Measurements from ENCODE around the gene NF1.
A peak's percentile ranks its signal among the peaks of the same experiment; 100 is the strongest.
"Not testable (repeated sequence)": the region's sequence is repeated elsewhere in the genome, so short reads cannot be mapped to it uniquely, and the experiment has no call there.

The NF1 gene

DNA sequence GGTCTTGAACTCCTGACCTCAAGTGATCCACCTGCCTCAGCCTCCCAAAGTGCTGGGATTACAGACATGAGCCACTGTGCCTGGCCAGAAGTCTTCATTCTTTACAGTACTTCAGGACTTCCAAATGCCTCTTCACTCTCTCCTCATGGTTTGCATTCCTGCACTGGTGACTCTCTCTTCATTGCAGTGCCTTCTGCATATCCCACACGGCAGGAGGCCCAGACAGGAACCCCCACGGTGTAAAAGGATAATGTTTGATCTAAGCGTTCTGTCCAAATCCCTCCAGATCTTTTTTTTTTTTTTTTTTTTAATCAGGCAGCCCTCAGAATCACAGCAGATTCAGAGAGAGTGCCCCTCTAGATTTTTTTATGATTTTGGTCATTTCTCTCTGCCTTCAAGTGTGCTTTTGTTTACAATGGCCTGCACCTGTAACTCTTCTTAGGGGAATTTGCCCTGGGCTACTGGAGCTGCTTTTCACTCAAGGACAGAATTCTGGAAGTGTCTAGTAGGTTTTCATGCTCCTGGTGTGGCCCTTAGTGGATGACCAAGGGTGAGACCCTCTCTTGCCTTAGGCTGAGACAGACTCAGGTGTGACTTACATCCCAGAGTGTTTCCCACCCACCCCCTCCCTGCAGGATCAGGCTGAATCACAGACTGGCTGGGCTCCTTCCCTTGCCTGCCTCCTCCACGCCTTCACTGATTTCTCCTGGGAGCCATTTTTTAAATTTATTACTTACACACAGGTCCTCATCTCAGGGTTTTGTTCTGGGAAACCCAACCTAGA, 19.8 kb upstream of the NF1 start:
- no peak for DNase-seq (ENCODE audit: low read depth in 1 of 2, low spot score in 1 of 2)

DNA sequence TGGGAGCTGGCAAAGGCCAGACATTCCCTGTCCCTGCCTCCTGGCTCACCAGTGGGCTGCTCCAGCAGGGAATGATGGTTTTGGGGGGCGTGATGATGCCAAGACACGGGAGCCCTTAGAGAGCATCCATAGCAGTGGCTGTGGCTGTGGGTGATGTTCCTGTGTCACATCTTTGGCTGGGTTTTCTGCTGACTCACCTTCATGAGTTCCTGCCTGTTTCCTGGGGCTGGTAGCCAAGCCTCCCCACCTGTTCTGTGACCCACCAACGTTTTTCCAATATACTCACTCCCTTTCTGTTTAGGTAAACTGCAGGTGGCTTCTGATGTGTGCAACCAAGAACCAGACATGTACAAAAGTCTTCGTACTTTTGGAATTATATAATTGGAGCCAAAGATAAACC, 16.5 kb upstream of the NF1 start:
- no peak for DNase-seq (ENCODE audit: low read depth in 1 of 2, low spot score in 1 of 2)

DNA sequence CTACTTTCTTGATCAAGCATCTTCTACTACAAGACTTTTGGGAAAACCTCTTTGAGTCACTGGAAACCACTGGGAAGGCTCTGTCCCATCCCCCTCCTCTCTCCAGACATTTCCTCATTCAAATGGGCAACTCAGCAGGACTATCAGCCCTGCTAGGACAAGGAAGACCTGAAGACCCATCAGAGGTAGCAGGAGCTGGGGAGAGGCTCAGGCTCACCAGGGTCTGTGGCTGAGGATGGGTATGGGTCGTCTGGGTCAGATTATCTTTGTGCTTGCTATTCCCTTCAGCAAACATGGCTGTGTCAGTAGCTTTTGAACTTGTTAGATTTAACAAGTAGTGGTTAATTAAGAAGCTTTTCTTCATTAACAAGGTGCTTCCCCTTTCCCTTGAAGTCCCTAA, 15.0 kb upstream of the NF1 start:
- no peak for DNase-seq (ENCODE audit: low read depth in 1 of 2, low spot score in 1 of 2)

DNA sequence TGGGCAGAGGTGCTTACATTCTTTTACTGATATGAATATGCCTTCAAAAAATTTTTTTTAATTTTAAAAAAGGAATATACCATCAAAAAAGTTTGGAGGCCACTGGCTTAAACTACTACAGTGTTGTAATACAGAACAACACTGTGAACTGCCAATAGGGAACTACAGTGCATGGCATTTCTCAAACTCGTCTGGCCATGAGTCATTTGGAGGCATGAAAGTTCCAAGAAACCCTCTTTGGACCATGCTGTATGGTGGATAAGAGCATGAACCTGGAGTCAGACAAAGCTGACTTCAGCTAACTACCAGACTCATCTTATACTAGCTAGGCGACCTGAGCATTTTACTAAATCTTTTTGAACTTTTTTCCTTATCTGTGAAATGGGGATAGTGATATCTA, 9.2 kb upstream of the NF1 start:
- DNase-seq (ENCODE audit: low read depth in 1 of 2, low spot score in 1 of 2), result no peak

DNA sequence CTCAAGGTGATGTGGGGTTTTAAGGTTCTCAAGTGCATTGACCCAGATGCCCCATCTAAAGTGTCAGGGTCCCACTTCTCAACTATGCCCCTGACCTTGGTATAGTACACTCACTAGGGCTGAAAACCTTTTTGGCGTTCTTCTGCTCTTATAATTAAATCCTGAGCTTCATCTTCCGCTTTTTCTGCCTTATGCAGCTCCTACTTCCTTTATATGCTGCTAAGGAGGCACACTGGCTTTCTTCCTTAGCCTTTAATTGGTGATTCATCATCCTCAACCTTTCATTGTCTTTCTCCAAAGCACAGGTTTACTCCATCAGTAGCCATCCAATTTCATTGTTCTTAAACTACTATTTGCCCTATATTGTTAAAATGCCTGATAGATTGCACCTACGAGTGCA, 5.3 kb upstream of the NF1 start:
- no peak for DNase-seq (ENCODE audit: low read depth in 1 of 2, low spot score in 1 of 2)

DNA sequence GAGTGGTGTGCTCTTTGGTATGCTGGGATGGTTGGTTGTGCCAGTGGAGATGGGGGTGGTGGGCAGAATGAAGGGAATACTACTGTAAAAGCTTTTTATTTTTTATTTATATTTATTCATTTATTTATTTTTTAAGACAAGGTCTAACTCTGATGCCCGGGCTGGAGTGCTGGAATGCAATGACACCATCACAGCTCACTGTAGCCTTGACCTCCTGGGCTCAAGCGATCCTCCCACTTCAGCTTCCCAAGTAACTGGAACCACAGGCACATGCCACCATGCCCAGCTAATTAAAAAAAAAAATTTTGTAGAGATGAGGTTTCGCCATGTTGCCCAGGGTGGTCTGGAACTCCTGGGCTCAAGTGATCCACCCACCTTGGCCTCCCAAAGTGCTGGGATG, 4.1 kb upstream of the NF1 start:
- DNase-seq (ENCODE audit: low read depth in 1 of 2, low spot score in 1 of 2), result not testable (repeated sequence)

DNA sequence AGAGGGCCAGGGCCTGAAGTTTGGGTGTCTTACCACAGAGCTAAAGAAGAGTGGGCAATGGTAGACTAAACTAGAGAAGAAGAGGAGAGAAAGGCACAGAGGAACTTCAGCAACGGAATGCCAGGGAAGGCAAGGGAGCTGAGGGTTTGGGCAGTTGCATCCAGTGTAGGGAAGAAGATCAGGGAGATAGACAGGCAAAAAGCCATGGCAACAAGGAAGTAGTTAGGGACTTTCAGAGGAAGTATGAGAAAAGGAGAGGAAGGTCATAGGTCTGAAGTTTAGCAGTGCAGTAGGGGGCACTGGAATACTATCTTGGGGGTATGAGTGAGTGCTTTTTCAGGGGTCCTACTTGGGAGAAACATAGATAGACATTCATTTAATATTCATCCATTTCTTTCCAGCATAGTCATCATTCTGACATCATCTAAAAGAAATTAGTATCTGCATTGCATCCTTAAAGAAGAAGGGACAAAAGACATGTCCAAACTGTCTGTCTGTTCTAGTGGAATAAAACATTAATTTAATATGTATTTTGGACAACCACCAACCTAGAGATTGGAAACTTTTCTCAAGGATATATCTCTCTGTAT, 2.2 kb upstream of the NF1 start:
- DNase-seq (ENCODE audit: low read depth in 1 of 2, low spot score in 1 of 2), result no peak

DNA sequence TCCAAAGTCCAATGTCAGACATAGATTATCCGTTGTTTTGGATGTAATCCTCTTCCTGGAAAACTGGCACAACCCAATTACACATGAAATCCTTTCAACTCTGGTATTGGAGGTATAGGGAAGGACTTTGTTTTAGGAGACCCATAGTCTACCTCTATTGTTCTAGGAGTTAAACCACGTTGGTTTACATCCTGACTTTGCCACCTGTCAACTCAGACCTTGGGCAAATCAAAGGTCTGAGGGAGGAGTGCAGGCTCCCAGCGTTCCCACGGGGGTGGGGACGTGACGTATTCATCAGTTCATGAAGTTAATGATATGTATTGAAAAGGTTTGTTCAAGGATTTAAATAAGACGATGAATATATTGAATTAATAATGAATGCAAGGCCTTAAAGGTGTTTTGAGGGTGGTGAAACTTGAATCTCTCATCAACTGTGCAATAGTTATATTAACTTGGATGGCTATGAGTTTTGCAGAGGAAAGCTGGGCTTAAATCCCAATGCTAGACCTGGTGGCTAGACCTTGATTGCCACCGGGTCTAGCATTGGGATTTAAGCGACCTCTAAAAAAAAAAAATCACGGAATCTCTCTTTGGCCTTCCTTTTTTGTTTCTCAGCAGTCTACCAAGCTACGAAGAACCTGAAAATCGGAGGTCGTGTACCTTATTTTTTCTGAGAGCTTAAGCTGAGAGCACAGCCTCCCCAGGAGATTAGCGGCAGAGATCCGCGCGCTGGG, 744 bp upstream of the NF1 start:
- DNase-seq (ENCODE audit: low read depth in 1 of 2, low spot score in 1 of 2), result no peak

DNA sequence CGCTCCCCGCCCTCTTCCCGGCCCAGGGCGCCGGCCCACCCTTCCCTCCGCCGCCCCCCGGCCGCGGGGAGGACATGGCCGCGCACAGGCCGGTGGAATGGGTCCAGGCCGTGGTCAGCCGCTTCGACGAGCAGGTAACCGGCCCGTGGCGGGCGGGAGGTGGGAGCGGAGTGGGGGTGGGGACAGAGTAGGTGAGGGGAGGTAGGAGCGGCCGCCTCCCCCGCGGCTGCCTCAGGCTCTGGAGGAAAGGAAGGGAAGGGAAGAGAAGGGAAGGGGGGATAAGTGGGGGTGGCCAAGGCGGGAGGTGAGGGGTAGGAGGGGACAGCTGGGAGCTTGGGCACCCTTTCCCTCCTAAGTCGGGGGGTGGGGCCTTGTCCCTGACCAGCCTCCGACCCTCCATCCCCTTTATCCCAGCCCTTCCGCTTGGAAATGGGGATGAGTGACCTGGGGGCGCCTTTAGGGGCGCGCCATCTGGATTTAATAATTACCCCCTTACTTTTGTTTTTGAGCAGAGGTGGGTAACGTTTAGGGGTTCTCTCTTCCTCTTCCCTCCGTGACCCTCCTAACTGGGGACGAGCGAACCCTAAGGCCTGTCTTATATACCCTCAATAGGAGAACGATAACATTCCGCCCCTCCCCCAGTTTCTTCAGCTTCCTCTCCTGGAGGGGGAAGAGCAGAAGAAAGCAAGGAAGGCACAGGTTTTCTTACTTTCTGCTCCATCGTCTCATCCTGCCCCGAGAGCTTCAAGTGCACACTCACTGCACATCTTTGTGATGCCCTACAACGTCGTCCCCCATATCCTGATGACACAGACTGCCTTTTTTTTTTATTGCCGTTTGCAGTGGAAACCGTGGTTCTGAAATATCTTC, 694 bp downstream of the NF1 start:
- DNase-seq (ENCODE audit: low read depth in 1 of 2, low spot score in 1 of 2), result peak in 1 of 2 donors; percentile 4

DNA sequence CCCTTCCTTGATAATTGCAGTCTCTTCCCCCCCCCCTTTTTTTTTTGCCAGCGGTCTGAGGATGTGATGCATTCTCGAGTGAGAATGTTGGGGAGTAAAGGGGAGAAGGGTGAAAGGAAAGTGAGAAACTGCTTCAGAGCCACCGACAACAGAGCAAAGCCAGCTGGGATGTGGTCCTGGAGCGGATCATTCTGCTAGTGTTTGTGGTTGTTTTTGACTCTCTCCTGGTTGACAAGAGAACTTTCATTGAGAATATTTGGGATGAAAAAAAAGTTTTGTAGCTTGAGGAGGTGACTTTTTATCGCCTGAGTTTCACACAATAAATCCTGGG, 1.3 kb downstream of the NF1 start:
- no peak for DNase-seq (ENCODE audit: low read depth in 1 of 2, low spot score in 1 of 2)

DNA sequence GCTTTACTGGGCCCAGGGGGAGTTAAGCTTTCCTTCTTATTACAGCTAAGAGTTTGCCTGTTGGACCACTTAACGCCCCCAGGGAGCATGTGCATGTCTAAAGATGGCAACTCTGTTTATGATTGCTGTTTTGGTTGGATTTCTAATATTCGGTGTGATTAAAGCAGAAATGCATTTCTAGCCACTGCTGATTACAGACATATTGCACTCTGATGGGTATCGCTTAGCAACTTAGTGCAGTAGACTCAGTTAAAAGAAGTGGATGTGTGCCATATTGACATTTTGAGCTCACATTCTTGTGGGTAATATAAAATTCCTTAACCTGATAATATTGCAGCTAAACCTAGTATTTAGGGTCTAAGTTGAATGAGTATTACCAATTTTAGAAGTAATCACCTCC, 4.2 kb downstream of the NF1 start:
- DNase-seq (ENCODE audit: low read depth in 1 of 2, low spot score in 1 of 2), result no peak

DNA sequence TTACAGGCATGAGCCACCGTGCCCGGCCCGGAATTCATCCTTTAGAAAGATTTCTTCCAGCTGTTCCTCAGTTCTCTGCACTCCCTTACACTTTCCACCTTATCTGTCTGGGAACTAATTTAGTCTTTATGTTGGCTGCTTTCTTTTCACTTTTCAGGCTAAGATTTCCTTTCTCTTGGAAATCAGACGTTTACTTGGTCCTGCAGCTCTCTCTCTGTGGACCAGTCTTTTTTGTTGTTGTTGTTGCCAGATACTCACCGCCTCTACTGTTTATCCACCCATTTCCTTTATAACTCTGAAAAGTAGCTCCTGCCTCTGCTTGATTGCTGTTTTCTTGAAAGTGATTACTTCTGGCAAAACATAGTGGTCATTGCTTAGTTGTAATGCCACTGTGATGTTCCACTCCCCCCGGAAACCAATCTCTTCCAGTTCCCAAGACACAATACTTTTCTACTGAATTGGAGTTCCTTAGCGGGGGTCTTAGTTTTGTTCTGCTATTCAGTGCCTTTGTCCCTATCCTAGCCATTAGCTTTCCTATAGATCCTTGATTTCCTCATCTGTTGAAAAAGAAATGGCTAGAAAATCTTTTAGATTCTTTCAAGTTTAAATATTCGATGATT, 6.2 kb downstream of the NF1 start:
- no peak for DNase-seq (ENCODE audit: low read depth in 1 of 2, low spot score in 1 of 2)

DNA sequence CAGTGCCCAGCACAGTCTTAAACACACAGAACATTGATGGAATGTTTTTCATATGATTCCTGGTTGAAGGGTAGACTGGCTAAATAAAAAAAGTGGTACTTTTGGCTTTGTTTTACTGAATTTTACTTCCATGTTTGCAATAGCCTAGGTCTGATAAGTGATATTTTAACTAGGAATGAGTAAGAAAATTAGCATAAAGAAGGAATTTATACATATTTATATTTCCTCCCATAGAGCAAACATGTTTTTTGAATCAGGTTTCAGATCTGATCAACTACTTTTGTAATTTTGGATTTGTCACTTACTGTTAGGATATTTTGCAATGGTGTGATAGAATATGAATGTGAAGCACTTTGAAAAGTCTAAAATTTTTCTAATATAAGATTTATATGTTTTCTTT, 7.2 kb downstream of the NF1 start:
- no peak for DNase-seq (ENCODE audit: low read depth in 1 of 2, low spot score in 1 of 2)

DNA sequence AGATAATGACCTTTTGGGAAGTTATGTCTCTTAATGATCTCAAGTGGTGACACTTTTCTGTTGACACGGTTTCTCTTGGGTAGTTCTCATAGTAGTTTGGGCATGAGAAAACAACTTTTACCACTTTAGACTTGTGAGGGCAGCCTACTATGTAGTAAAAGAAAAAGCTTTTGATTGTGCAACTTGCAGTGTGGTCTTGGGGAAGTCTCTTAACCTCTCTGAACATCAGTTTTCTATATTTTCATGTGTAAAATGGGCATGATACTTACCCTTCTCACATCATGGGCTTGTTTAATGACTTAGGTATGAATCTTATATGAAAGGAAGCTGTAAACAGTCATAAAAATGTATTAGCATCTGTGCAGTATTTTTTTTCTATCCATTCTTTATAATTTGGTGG, 11.2 kb downstream of the NF1 start:
- DNase-seq (ENCODE audit: low read depth in 1 of 2, low spot score in 1 of 2), result no peak

DNA sequence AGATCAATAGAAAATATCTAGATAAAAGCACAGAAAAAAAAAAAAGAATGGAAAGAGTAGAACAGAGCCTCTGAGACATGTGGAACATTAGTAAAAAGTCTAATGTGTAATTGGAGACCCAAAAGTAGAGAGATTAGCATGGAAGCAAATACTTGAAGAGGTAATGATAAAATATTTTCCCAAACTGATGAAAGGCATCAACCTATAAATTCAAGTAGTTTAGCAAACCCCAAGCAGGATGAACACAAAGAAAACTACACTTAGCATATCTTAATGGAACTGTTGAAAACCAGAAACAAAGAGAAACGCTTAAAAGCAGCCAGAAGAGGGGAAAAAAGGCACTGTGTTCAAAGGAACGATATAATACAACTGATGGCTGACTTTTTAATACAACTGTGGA, 16.4 kb downstream of the NF1 start:
- DNase-seq (ENCODE audit: low read depth in 1 of 2, low spot score in 1 of 2), result no peak

DNA sequence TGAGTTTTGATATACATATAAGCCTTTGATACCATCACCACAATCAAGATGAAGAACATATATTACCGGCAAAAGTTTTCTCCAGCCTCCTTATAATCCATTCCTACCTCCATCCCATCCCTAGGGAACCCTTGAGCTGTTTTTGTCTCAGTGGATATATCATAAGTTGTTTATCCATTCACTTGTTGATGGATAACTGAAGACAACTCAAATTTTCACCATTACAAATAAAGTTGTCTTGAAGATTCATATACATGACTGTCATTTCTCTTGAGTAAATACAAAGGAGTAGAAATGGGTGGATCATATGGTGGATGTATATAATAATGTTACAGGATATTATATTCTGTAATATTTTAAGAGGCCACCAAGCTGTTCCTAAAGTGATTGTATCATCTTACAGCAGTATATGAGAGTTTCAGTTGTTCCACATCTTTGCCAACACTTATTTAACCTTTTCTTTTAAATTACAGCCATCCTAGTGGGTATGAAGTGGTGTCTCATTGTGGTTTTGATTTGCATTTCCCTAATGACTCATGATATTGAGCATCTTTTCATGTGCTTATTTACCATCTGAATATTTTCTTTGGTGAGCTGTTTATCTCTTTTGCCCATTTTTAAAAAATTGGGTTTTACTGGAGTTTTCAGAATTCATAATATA, 17.4 kb downstream of the NF1 start:
- DNase-seq (ENCODE audit: low read depth in 1 of 2, low spot score in 1 of 2), result no peak

DNA sequence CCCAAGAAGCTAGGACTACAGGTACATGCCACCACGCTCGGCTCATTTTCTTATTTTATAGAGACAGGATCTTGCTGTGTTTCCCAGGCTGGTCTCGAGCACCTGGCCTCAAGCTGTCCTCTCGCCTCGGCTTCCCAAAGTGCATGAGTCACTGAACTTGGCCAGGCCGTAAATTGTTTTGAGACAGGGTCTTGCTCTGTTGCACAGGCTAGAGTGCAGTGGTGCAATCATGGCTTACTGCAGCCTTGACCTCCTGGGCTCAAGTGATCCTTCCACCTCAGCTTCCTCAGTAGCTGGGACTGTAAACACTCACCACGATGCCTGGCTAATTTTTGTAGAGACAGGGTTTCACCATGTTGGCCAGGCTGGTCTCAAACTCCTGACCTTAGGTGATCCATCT, 18.6 kb downstream of the NF1 start:
- DNase-seq (ENCODE audit: low read depth in 1 of 2, low spot score in 1 of 2), result not testable (repeated sequence)

DNA sequence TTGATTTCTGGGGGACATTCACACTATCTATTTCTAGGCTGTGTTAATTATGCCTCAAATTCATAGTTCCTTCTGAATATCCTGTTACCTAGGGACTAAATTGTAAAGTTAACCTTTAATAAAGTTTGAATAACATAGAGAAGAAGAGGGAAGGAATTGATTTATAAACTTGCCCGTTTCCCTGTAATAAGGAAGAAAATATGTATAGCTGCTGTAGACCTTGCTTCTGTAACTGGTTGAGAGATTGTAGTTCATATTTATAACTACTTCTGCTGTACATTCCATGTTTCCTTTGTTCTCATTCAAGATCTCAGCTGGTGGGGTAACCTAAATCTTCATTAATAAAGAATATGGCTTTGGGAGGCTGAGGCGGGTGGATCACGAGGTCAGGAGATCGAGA, 19.2 kb downstream of the NF1 start:
- DNase-seq (ENCODE audit: low read depth in 1 of 2, low spot score in 1 of 2), result no peak

DNA sequence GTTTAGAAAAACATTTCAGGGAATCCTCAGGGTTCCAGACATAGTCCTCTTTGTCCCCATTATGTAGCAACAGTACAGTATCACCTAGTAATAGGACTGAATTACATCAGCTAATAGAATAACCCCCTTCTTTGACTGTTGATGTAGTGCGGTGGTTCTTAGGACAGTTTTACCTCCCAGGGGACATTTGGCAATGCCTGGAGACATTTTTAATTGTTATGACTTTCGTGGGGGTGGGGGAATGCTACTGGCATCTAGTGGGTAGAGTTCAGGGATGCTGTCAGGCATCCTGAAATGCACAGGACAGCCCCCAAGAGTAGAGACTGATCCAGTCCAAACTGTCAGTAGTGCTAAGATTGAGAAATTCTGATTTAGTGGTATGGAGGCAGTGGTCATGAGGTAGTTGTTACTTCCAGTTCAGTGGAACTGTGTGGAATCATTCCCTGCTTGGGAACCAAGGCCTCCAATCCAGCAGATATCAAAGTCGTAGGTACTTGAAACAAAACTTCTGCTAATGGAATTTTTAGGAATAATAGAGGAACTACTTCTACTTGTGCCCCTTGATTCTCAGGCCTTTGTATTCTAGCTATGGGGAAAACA, 20.3 kb downstream of the NF1 start:
- DNase-seq (ENCODE audit: low read depth in 1 of 2, low spot score in 1 of 2), result no peak

DNA sequence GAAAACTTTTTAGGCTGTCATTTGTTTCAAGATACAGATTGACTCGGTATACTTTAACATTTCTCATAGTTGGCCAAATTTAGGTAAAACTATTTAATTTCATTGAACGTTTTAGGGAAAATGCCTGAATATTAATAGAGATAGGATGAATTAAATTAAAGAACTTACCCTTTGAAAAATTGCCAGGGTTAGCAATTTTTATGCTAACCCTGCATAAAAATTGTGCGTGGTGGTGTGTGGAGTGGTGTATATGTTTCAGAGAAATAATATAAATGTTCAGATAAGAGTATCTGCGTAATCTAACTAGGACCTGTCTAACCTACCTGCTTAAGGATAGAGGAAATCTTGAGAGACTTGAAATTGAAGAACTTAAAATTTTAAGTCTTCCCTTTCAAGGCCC, 21.4 kb downstream of the NF1 start:
- DNase-seq (ENCODE audit: low read depth in 1 of 2, low spot score in 1 of 2), result no peak
